ENCODE results near the gene WNT1.

The WNT1 gene

DNA sequence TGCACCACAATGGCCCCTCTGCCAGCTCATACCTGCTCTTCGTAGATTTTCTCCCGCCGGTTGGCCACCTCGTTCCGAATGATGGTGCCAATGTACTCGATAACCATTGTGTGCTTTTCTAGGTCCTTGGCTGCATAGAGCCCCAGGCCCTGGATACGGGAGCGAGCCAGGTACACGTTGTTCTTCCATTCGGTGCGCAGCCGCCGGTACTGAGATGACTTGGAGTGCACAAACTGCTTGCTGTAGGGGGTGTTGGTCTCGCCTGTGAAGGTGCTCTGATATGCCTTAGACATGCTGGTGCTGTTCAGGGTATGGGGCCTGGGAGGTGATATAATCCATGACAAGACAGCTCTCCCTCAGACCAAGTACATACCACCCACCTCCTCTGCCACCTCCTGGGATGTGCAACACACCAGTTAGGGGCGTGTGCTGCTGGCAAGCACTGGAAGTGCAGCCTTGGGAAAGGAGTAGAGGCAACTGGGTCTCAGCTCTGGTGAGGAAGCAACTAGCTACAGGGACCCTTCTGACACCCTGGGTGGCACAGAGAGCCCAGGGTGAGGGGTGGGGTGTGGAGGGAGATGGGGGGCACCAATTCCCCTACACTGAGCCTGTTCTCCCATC is 44.5 kb downstream of the WNT1 start:
- H3K27ac ChIP-seq = no peak overlapping the region
- TF ChIP-seq, protein P1, sequence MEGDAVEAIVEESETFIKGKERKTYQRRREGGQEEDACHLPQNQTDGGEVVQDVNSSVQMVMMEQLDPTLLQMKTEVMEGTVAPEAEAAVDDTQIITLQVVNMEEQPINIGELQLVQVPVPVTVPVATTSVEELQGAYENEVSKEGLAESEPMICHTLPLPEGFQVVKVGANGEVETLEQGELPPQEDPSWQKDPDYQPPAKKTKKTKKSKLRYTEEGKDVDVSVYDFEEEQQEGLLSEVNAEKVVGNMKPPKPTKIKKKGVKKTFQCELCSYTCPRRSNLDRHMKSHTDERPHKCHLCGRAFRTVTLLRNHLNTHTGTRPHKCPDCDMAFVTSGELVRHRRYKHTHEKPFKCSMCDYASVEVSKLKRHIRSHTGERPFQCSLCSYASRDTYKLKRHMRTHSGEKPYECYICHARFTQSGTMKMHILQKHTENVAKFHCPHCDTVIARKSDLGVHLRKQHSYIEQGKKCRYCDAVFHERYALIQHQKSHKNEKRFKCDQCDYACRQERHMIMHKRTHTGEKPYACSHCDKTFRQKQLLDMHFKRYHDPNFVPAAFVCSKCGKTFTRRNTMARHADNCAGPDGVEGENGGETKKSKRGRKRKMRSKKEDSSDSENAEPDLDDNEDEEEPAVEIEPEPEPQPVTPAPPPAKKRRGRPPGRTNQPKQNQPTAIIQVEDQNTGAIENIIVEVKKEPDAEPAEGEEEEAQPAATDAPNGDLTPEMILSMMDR (conservative IDR thresholded peaks at IDR 0.05) = no peak

DNA sequence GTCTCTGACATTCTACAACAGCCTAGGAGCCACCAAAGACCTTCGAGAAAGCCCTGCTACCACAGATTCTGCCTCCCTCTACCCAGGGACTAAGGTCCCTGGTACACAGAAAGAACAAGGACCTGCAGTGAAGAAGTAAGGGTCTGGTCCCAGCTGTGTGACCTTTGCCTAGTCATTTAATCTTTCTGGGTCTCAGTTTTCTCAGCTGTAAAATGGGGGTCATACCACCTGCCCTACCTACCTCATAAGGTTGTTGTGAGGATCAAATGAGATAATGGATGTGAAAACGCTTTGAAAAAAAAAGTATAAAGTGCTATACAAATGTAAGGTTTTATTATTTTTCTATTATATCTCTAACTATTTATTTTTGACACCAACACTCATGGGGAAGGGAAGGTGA is 45.7 kb downstream of the WNT1 start:
- H3K27ac ChIP-seq = no peak overlapping the region
- TF ChIP-seq, protein P1 (conservative IDR thresholded peaks at IDR 0.05) = no peak

DNA sequence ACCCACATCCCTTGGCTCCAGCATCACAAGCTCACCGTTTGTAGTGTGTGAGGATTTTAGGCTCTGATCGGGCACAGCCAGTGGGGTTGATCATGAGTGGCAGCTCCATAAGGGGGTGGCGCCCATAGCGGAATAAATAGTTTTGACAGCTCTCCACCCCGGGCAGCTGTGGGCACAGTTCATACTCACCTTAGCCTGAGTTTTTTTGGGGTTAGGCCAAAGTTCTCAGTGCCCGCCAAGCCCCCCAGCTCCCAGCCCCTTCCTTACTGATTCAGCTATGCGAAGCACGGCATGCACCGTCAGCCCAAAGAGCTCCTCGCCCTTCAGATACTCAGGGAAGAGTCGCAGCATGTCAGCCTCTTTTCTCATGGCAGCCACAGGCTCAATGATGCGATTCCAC is 46.4 kb downstream of the WNT1 start:
- H3K27ac ChIP-seq = no peak overlapping the region
- TF ChIP-seq, protein P1 (conservative IDR thresholded peaks at IDR 0.05) = no peak

DNA sequence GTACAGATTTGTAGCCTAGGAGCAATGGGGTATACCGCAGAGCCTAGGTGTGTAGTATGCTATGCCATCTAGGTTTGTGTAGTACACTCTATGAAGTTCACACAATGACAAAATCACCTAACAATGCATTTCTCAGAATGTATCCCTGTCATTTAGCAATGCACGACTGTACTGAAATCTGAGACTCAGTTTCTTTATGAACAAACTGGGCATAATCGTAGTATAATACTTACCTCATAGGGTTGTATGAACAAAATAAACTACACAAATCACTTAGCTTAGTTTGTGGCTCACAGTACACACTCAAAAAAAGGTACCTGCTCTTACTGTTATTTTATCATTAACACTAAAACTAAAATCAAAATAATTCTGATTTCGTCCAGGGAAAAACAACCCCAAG is 47.3 kb downstream of the WNT1 start:
- H3K27ac ChIP-seq = no peak overlapping the region
- TF ChIP-seq, protein P1 (conservative IDR thresholded peaks at IDR 0.05) = no peak

DNA sequence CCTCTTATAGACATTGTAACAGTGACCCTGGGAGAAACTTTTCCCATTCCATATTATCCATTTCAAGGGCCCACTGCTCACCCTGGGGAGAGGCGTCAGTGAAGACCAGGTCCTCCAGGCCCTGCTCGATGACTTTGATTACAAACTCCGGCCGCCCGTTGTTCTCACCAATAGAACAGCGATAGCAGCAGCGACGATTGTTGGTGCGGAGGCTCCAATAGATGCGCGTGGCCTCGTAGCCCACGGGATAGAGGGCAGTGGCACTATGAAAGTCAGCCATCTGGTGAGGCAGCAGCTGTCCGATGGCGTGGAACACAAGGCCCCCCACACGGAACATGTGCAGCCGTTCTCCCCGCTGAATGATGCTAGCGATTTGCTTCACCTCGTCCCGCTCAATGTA is 48.0 kb downstream of the WNT1 start:
- H3K27ac ChIP-seq = no peak overlapping the region

DNA sequence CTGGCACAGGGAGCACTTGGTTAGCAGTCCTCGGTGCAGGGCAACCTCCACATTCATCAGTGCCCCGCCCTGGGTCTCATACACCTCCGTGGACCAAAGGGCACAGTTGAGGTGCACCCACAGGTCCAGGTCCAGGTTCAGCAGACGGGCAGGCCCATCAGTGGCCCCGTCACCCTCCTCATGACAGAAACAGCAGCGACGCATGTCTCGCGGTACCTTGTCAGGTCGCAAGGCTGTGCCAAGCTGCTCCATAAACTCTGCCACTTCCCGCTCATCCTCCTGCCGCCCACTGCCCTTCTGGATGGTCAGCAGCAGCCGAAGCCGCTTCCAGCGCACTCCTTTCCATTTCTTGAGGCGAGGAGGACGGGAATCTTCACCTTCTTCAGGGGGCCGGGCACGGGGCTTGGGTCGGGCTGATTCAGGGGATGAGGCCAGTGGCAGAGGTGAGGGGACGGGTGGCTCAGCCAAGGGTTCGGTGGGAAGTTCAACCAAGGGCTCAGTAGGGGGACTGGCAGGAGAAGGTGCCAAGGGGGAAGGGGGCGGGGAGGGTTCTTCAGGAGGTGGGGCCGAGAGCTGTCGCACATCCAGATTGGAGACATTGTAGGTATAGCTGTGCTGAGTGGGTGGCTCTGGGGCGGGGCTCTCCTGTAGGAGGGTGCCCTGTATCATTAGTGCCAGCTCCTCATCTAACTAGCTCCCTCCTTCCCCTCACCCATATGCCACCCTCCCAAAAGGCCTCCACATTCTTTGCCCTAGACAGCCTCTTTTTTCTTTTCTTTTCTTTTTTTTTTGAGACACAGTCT is 48.8 kb downstream of the WNT1 start:
- no peak overlapping the region for H3K27ac ChIP-seq

More for the DNA sequence above, 48.0 kb downstream of the WNT1 start:
- TF ChIP-seq, protein P1 (conservative IDR thresholded peaks at IDR 0.05) = no peak

More for the DNA sequence above, 48.8 kb downstream of the WNT1 start:
- TF ChIP-seq, protein P1 (conservative IDR thresholded peaks at IDR 0.05) = no peak
